Left lobe of liver (tissue), 2 donors: ENCODE results near the gene ADGRG1. TPM values are rescaled to one million over a fixed set of nuclear protein-coding genes. Genes with fewer than 3 reads are reported as not detected.
A peak's percentile ranks its signal among the peaks of the same experiment; 100 is the strongest.
"Not testable (repeated sequence)": the region's sequence is repeated elsewhere in the genome, so short reads cannot be mapped to it uniquely, and the experiment has no call there.

Experiments used
- ATAC-seq: fragments of 200-7000 bp; cut with Tn5 transposase; one replicate; pipeline ENCODE4 v1.9.1; 2020; ENCODE audit warnings: mild to moderate bottlenecking, moderate library complexity
- DNase-seq: peaks from one replicate; pipeline ENCODE4 v3.0.0-alpha.2; 2020; ENCODE audit warnings: low spot score
- total RNA-seq: library from RNA; stranded (reverse); gene quantifications from one replicate; pipeline ENCODE4 v1.2.1, GENCODE V29; 2021
- donor health status: DM: no; HTN: no; CAD: no; lungs with moderate emphysema.
- donor health status: DM: no; HTN: yes; CAD: no.

The ADGRG1 gene
- total RNA-seq = 5.1 TPM

DNA sequence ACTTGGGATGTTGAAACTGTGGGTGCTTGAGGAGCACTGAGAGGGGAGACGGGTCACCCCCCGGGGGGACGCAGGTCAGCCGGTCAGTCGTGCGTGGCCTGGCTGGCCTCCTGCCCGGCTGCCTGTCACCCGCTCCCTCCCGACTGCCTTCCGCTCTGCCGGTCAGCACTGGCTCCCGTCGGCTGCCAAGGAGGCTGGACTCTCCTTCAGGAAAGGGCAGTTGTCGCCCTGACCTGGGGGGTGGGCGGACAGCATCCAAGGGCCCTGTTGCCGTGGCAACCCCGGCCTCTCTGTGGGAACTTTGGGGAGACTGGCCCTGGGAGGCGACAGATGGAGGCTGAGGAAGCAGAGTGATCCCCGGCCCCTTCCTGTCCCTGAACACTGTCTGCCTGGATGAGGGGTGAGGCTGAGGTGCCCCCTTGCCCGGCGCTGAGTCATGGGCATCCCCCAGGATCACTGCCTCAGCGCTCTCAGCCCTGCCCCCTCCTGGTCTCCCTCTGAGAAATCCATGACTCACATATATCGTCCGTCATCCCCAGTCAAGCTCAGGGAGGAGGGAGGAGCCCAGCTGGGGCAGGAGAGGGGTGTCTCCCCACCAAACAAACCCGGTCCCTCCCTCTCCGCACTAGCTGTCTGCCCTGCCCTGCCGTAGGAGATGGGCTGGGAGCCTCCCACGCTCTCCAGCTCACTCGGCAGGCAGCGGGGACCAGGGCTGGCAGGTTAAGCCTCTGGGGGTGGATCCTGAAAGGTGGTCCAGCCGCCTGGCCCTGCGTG lies at the start of gene ADGRG1:
TSS of gene ADGRG1 (plus strand) at position 623 of the 774 bp plus-strand sequence. CDS start 21,658 bp downstream, outside the sequence.
- ATAC-seq = peak; percentile 54
- DNase-seq = no peak

DNA sequence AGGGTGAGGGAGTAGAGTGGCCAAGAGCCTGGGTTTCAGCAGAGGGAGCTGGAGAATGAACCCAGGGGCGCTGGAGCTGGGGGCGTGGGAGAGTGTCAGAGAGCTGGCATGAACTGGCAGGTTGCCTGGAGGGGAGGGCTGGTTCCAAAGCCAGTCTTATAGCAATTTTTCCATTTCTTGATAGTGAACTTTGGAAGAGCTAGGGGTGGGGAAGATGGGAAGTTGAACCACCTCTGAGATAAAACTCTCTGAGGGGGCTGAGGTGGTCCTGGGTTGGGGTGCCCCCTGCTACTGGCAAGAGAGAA lies 49.1 kb upstream of the ADGRG1 start:
- peak; percentile 16 for DNase-seq
- ATAC-seq = no peak

DNA sequence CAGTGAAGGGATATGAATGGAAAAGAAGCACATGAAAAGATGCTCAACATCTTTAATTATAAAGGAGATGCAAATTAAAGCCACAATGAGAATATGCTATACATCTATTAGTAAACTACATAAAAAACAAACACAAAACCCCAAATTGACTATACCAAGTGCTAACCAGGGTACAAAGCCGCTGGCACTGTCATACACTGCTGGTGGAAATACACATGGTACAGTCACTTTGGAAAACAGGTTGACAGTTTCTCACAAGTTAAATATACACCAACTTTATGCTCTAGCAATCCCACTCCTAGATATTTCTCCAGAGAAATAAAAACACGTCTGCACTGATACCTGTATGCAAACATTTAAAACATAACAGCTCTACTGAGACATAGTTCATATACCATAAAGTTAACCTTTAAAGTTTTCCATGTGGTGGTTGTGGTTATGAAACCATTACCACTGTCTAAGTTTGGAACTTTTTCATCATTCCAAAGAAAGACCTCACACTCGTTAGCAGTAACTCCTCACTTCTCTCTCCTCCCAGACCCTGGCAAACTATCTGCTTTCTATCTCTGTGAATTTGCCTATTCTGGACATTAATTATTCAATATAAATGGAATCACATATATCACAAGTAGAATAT lies 43.3 kb upstream of the ADGRG1 start:
- ATAC-seq (no peak), DNase-seq (no peak)

DNA sequence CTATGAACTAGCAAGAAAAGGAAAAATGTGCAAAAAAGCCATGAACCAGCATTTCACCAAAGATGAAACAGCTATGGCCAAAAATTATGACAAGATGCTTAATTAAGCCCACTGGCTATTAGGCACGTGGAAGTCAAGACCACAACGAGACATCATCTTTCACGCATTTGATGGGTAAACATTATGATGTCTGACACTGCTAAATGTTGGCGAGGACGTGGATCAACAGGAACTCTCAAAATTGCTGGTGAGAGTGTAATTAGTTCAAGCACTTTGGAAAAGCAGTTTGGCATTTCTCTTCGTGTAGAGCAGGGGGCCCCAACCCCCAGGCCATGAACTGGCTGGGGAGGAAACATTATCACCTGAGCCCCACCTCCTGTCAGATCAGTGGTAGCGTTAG lies 39.6 kb upstream of the ADGRG1 start:
- peak; percentile 19 for DNase-seq
- no peak for ATAC-seq

DNA sequence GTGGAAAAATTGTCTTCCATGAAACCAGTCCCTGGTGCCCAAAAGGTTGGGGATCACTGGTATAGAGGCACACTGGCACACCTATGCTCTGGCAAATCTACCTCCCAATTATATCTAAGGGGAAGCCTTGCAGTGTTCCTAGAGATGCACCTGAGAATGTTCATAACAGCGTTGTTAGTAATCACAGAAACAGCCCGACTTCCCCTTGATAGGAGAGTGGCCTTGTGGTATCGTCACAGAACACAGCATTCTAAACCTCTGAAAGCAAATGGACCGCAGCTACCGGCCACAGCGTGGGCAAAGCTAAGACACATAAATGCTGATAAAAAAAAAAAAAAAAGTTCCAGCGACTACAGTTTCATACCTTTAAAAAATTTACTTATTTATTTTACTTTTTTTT lies 39.1 kb upstream of the ADGRG1 start:
- DNase-seq = peak; percentile 10

DNA sequence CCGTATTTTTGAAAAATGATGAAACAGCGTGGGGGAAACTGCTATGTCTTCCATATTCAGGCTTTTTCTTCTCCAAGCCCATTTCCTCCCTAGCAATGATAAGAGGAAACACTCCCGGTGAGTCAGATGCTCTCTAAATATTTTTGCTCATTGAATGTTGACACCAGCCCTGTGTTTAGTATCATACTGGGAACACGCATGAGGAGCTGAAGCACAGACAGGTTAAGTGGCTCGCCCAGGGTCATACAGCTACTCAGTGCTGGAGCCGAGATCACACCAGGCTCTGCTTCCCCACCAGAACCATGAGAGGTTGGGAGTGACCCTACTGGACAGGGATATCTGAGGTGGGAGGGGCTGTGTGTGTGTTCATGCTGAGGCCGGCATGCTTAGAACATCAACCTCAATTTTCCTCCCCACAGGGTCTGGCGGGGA lies 37.8 kb upstream of the ADGRG1 start:
- ATAC-seq (no peak), DNase-seq (peak; percentile 37)

More for the DNA sequence above, 39.1 kb upstream of the ADGRG1 start:
- ATAC-seq = no peak

DNA sequence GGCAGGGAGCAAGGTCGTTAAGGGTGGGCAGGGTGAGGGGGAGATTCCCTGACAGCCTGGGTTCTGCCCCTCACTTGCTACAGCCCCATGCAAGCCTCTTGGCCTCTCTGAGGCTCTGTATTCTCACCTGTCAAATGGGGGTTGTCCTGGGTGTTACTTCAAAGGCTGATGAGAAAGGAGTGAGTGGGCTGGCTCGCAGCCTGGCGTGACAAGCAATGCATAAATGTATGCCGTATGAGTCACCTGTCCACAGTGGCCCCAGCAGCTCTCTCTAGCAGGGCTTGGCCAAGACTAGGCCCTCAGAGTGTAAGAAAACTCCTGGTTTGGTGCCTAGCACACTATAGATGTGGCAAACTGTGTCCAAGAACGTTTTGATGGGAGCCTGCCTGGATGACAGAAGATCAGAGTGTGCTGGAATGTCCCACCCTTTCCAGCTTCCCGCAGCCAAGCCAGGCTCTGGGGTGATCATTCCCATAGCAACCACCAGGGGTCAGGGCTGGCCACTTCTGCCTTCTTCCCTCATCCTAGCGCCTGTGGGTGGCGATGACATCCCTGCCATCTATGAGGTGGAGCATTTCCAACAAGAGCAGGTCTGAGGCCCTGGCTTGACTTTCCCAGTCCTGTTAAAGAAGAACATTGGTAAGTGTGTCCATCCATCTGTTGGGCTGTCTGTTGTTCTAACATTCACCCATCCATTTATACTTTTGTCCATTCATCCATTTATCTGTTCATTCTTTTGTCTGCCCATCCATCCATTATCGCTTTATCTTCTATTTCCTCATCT lies 37.2 kb upstream of the ADGRG1 start:
- ATAC-seq (peak; percentile 99), DNase-seq (peak; percentile 75)

DNA sequence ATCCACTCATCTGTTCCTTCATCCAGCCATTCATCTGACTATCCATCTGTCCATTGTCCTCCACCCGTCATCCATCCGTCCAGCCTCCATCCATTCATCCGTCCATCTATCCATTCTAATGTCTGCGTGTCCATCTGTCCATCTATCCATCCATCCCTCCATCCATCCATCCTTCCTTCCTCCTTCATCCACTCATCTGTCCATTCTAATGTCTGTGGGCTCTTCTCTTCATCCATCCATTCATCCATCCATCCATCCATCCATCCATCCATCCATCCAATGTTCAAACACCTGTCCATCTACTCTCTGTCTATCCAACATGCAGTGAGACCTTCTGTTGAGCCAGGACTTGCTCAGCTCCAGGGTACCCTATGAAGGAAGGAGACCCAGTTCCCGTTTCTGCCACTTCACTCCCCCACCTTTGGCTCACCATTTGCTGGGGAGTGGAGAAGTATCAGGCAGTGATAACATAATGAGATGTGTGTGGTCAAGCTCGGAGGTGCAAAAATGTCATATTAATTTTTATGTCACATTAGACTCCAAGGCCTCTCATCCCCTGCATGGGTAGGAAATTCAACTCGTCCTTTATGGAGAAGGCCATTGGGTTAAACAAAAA lies 36.5 kb upstream of the ADGRG1 start:
- ATAC-seq (no peak), DNase-seq (no peak)

DNA sequence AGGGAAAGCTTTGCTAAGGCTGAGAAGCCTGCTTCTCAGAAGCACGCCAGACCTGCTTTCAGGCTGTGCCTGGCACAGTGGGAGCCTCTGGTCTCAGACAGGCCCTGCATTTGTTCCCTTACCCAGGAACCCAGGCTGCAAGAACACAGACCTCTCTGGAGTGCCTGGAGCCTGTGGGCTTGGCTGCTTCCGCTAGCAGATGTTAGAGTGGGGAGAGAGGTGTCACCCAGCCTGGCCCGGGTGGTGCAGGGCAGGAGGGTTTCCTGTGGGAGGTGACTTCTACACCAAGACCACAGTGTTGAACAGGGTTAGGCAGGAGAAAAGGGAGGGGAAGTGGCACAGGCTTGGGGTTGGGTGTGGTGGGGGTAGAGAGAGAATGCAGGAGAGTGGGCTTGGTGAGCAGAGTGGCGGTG lies 35.8 kb upstream of the ADGRG1 start:
- no peak for ATAC-seq
- DNase-seq = peak; percentile 39

DNA sequence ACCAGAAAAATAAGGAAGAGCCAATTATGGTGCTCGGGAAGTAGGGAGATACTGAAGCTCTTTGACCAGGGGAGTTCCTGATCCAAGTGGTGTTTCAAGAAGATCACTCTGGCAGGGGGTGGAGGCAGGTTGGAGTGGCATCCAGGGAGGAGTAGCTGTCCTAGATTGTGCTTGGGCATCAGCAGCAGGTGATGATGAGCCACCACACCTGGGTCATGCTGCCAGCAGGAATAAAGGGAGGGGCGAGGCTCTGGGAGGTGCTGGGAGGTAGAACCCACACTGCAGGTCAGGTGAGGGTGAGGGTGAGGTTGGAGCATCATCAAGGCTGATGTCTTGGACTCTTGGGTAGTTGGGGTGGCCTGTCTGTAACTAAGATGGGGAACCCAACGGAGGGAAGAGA lies 35.4 kb upstream of the ADGRG1 start:
- ATAC-seq (no peak), DNase-seq (peak; percentile 30)

DNA sequence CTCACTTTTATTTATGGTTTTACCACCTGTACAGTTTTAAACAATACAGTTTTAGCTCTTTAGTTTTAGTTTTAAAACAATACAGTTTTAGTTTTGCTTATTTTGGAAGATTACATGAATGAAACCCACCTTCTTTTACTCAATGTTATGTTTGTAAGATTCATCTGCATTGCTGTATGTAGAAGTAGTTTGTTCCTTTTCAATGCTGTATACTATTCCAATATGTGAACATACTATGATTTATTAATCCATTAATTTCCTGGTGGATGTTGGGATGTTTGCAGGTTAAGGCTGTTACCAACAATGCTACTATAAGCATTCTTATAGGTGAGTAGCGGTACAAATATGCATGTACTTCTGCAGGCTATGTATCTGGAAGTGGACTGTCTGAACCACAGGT lies 34.4 kb upstream of the ADGRG1 start:
- no peak for DNase-seq
- ATAC-seq = no peak

DNA sequence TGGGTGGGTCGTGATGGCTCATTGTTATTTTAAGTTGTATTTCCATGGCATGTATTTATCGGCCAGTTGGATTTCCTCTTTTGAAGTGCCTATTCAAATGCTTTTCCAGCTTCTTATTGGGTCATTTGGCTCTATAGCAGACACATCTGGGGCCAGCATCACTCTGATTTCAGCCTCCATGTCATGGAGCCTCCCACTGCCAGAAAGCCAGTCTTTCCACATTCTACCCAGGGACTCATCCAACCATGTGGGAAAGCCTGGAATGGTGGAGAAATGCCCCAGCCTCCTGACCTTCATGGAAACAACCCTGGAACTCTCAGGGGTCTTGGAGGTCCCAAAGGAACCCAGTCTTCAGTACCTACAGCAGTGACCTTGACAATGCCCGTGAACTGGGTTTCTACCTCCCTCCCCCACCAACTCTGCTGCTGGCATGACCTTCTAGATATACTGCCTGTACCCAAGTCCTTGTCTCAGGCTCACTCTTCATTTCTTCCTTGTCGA lies 33.8 kb upstream of the ADGRG1 start:
- ATAC-seq = no peak
- peak; percentile 30 for DNase-seq

DNA sequence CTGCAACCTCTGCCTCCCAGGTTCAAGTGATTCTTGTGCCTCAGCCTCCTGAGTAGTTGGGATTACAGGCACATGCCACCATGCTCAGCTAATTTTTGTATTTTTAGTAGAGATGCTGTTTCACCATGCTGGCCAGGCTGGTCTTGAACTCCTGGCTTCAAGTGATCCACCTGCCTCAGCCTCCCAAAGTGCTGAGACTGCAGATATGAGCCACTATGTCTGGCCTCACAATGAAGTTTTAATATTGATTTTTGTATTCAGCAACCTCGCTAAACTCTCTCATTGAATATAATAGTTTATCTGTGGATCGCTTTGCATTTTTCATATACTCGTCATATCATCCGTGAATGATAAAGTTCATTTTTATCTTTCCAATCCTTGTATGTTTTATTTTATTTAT lies 32.2 kb upstream of the ADGRG1 start:
- ATAC-seq, DNase-seq: not testable (repeated sequence)

DNA sequence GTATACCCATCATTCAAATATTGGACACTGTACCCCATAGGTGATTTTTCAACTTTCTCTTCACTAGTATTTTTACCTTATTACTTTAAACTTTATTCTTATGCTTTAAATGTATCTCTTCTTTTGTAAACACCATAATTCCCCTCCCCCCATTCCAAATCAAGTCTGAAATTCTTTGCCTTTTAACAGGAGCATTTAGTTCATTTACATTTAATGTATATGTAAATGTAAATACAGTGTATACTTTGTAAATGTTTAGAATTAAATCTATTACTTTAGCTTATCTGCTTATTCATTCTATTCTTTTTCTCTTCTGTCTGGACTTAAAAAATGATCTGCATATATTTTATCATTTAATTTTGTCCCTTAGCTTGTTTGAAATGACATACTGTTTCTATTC lies 30.0 kb upstream of the ADGRG1 start:
- no peak for DNase-seq
- no peak for ATAC-seq

DNA sequence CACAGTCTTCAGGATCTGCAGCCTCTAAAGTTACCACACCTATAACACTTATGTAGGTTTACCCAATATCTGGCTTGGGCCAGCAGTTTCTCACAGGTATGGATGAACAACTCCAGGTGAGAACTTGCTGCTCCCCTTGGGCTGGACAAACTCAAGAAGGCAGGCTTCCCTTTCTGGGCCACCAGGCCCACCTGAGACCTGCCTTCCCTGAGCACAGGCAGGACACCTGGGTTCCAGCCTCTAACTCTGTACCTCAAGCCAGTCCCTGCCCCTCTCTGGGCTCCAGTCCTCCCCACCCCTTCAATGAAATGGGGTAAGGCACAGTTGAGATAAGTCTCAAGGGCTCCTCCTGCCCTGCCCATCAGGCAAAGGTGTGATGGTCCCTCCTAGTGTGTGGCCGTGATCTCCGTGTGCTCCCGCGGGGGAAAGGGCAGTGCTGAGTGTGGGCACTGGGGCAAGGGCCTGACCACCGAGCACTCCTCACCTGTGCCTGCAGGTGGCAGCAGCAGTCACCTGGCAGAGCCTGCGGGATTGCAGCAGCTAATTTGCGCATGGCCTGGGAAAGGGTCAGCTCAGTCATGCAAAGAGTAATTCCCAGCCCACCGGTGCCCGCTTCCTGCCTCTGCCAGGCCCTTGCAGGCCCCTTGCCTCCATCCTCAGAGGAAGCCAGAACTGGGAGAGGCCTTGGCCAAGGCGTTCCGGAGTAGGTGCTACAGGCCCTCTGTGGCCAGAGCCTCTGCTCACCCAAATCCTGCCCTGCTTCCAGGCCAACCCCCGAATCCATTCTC lies 28.2 kb upstream of the ADGRG1 start:
- DNase-seq (peak; percentile 71), ATAC-seq (peak; percentile 99)

DNA sequence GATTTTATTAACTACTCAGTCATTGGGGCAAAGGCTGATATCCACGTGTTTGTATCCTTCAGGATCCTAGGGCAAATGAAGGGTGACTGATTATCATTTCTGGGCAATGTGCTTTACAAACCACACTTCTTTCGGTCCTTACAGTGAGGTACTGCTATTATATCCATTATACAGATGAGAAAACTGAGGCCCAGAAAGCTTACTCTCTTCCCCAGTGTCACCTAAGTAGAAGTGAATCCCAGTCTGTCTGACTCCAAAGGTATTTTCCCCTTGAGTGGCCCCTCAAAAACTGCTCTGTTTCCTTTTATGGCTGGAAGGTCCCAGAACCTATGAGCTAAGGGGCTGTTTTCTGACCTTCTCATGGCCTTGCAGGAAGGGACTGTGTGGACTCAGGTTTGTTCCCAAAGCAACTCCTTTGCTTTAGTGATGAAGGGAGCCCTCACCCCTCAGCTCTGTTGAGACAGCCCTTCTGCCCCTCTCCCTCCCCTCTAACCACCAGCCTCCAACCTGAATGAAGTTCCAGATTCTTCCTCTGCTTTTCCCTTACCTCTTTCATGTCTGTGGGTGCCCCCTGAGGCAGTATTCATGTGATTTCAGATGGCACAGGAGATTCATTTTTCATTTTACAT lies 27.4 kb upstream of the ADGRG1 start:
- DNase-seq = no peak
- no peak for ATAC-seq

DNA sequence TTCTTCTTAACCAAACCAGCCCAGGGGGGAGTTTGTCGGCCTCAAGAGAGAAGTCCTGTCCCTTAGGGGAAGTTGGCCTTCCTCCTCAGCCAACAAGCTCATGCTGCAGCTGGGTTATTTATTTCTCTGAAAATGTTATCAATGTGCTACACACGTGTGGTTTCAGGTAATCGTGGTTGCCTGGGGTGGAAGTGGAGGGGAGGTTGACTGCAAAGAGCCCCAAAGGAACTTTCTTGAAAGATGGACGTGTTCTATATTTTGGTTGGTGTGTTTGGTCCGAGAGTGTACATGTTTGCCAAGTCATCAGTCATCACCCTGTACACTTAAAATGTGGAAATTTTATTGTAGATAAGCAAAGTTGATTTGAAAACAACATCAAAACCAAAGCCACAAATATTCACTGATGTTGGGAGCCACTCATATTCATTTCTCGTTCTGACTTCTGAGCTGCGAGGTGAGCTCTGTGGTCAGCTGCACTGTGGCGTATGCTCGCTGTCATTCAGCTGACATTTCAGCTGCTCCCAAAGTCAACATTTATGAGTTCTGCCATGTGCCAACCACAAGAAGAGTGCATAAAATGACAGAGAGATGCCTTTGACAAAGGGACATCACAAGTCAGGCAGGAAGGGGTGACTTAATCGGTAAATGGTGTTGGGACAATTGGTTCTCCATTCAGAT lies 26.5 kb upstream of the ADGRG1 start:
- ATAC-seq = no peak
- DNase-seq = peak; percentile 28

DNA sequence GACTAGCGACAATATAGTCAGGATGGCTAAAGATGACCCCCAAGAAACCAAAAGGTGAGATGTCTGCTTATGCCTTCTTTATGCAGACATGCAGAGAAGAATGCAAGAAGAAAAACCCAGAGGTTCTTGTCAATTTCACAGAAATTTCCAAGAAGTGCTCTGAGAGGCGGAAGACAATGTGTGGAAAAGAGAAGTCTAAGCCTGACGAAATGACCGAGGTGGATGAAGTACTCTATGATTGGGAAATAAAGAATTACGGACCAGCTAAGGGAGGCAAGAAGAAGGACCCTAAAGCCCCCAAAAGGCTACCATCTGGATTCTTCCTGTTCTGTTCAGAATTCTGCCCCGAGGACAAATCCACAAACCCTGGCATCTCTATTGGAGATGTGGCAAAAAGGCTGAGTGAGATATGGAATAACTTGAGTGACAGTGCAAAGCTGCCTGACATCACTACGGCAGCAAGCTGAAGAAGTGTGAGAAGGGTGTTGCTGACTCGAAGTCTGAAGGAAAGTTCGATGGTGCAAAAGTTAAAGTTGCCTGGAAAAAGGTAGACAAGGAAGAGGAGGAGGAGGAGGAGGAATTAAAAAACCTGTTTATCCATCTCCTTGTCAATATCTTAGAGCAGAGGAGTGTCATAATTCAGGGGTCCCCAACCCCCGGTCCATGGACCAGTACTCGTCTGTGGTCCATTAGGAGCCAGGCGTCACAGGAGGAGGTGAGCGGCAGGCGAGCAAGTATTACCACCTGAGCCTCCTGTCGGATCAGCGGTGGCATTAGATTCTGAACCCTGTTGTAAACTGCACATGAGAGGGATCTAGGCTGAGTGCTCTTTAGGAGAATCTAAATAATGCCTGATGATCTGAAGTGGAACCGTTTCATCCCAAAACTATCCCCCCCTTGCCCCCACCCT lies 25.1 kb upstream of the ADGRG1 start:
- ATAC-seq = no peak
- peak; percentile 32 for DNase-seq
